GM12873 (cell line): ENCODE results near the gene IFTAP.

Experiments
- CTCF ChIP-seq: IDR thresholded peaks from 2 replicates; pipeline ENCODE4 v1.5.1; 2012; ENCODE audit warnings: low read depth, mild to moderate bottlenecking, moderate library complexity, low read length, control low read depth; ENCODE audit not compliant: insufficient read depth; ENCODE audit errors: missing control alignments

Gene IFTAP

GRCh38 chr11:36566407-36567053, 27.8 kb upstream of the IFTAP start:
- TF ChIP-seq CTCF: no peak

- no peak for TF ChIP-seq CTCF
Measured at GRCh38 chr11:36567694-36568093, 26.6 kb upstream of the IFTAP start, which contains the start of gene RAG1. TSS of gene RAG1 (plus strand) at chr11:36568007. CDS start at chr11:36573305, 5,298 bp downstream.

- no peak for TF ChIP-seq CTCF
Measured at GRCh38 chr11:36569095-36569494, 25.2 kb upstream of the IFTAP start.

- TF ChIP-seq CTCF: no peak
Measured at GRCh38 chr11:36574486-36574885, 19.8 kb upstream of the IFTAP start.

GRCh38 chr11:36577373-36577772, 16.9 kb upstream of the IFTAP start:
- no peak for TF ChIP-seq CTCF

GRCh38 chr11:36577859-36578258, 16.4 kb upstream of the IFTAP start:
- no peak for TF ChIP-seq CTCF

GRCh38 chr11:36578458-36578857, 15.8 kb upstream of the IFTAP start:
- no peak for TF ChIP-seq CTCF

GRCh38 chr11:36581536-36581935, 12.8 kb upstream of the IFTAP start:
- no peak for TF ChIP-seq CTCF
